Kidney tubule cell (primary cell): ENCODE data around the gene WARS2.
A peak's percentile ranks its signal among the peaks of the same experiment; 100 is the strongest.
"Not testable (repeated sequence)": the region's sequence is repeated elsewhere in the genome, so short reads cannot be mapped to it uniquely, and the experiment has no call there.

Experiments used
- DNase-seq: peaks from one replicate; pipeline ENCODE4 v3.0.0-alpha.2; 2018; ENCODE audit warnings: low spot score

Gene WARS2

GRCh38 chr1:119140177-119141019, at the start of gene WARS2:
Gene WARS2, minus strand, starts transcription at chr1:119140653. Its CDS starts 9 bp downstream, at chr1:119140644.
- peak; percentile 99 for DNase-seq

GRCh38 chr1:119188926-119189325, 48.5 kb upstream of the WARS2 start:
- DNase-seq, result no peak

GRCh38 chr1:119187416-119187815, 47.0 kb upstream of the WARS2 start:
- no peak for DNase-seq

GRCh38 chr1:119186471-119186870, 46.0 kb upstream of the WARS2 start:
- peak; percentile 69 for DNase-seq

- DNase-seq, result no peak
Measured at GRCh38 chr1:119184972-119185371, 44.5 kb upstream of the WARS2 start.

GRCh38 chr1:119181218-119181617, 40.8 kb upstream of the WARS2 start:
- DNase-seq, result no peak

GRCh38 chr1:119179051-119179450, 38.6 kb upstream of the WARS2 start:
- no peak for DNase-seq

GRCh38 chr1:119172927-119173326, 32.5 kb upstream of the WARS2 start:
- not testable (repeated sequence) for DNase-seq

GRCh38 chr1:119171381-119172010, 31.0 kb upstream of the WARS2 start:
- DNase-seq, result not testable (repeated sequence)

GRCh38 chr1:119163396-119163795, 22.9 kb upstream of the WARS2 start:
- DNase-seq, result no peak

GRCh38 chr1:119160866-119161265, 20.4 kb upstream of the WARS2 start:
- no peak for DNase-seq

GRCh38 chr1:119160409-119160808, 20.0 kb upstream of the WARS2 start:
- no peak for DNase-seq

GRCh38 chr1:119159966-119160365, 19.5 kb upstream of the WARS2 start:
- DNase-seq, result no peak

- no peak for DNase-seq
Measured at GRCh38 chr1:119159111-119159510, 18.7 kb upstream of the WARS2 start.

GRCh38 chr1:119156761-119157160, 16.3 kb upstream of the WARS2 start:
- not testable (repeated sequence) for DNase-seq

- DNase-seq, result not testable (repeated sequence)
Measured at GRCh38 chr1:119155069-119155468, 14.6 kb upstream of the WARS2 start.

GRCh38 chr1:119150150-119150549, 9.7 kb upstream of the WARS2 start:
- DNase-seq, result no peak

GRCh38 chr1:119147661-119148090, 7.2 kb upstream of the WARS2 start:
- no peak for DNase-seq

GRCh38 chr1:119146466-119146865, 6.0 kb upstream of the WARS2 start:
- DNase-seq, result no peak

- DNase-seq, result no peak
Measured at GRCh38 chr1:119144813-119145212, 4.4 kb upstream of the WARS2 start.

GRCh38 chr1:119143706-119144105, 3.3 kb upstream of the WARS2 start:
- DNase-seq, result no peak

GRCh38 chr1:119141660-119142059, 1.2 kb upstream of the WARS2 start:
- DNase-seq, result no peak

GRCh38 chr1:119141020-119141424, 569 bp upstream of the WARS2 start:
- DNase-seq, result peak; percentile 27

- no peak for DNase-seq
Measured at GRCh38 chr1:119139857-119140176, 636 bp downstream of the WARS2 start.
